Measurements from ENCODE around the gene USP22. TPM values are rescaled to one million over a fixed set of nuclear protein-coding genes. Genes with fewer than 3 reads are reported as not detected.

USP22 gene
- total and polyA plus RNA-seq, 10 of the 15 experiments (the other 5 are each of a cell fraction or from before 2014, with no cell fraction given) = 10.8 to 218 (median 98.8) TPM

GRCh38 chr17:21005803-21006202, 37.0 kb downstream of the USP22 start:
- no peaks in the 10 kb centered on the region for H3K4me1 ChIP-seq (ENCODE audit: control insufficient read depth, insufficient read depth, low read length)
- H3K27ac ChIP-seq (ENCODE audit: control insufficient read depth, insufficient read depth) = no peak overlapping the region
- TSS peak; percentile 7 for BruUV-seq (replicated peaks)
- in situ Hi-C loops (cut with MboI) = no loop called here
- H3K79me2 ChIP-seq (ENCODE audit: control insufficient read depth, insufficient read depth, low read length) = no peaks in the 10 kb centered on the region
- H4K20me1 ChIP-seq (ENCODE audit: control insufficient read depth, insufficient read depth) = peaks cover 3% of the 10 kb centered on the region
- H3K9me3 ChIP-seq (replicated peaks; ENCODE audit: control insufficient read depth, insufficient read depth, low read length) = no peaks in the 10 kb centered on the region
- DNase-seq (ENCODE audit: low read depth, low spot score) (no peak), ATAC-seq (no peak), FAIRE-seq (no peak)
- no peak overlapping the region for H2AFZ ChIP-seq (ENCODE audit: control insufficient read depth, low read depth, low read length)
- peaks cover 57 to 68% of the 10 kb centered on the region in 2 experiments for H3K36me3 ChIP-seq (ENCODE audit: control insufficient read depth in 2 of 2, insufficient read depth in 2 of 2, low read length in 1 of 2)
- WGBS (ENCODE audit: insufficient coverage, insufficient replicate concordance, low lambda C conversion rate, missing lambda C conversion rate) = 90% methylated on average over 5 of the region's 5 CpGs
- intact Hi-C loops (cut with micrococcal nuclease; ENCODE audit: unreplicated experiment) = no loop called here
- CTCF ChIA-PET = interaction anchor here (1.7 kb wide), 1 partner anchor 13 kb away, joined by 7 read pairs; no protein-coding TSS in a partner anchor
- H3K4me3 ChIP-seq = no peak overlapping the region
- SMC1A ChIA-PET (ENCODE audit: uncharacterized antibody, unreplicated experiment) = no interaction called here
- POLR2A ChIA-PET = no interaction called here
- no peak overlapping the region for H3K4me2 ChIP-seq (ENCODE audit: control insufficient read depth, insufficient read depth)
- no peak overlapping the region for H3K9ac ChIP-seq (ENCODE audit: control insufficient read depth, insufficient read depth, low read length)
- no peaks in the 10 kb centered on the region for H3K27me3 ChIP-seq (replicated peaks in 1 of 2; ENCODE audit: control insufficient read depth in 2 of 2, insufficient read depth in 2 of 2, low read length in 1 of 2)
- RAD21 ChIA-PET (ENCODE audit: unreplicated experiment) = no interaction called here
- no peak for TF ChIP-seq SIN3A (IDR thresholded peaks at IDR 0.05; ENCODE audit: low read depth, low read length)
- TF ChIP-seq SMAD5 (IDR thresholded peaks at IDR 0.05; ENCODE audit: low read depth) = no peak
- no peak for TF ChIP-seq EGR1 (IDR thresholded peaks at IDR 0.05; ENCODE audit: borderline replicate concordance in 1 of 2, low read depth in 2 of 2, low read length in 2 of 2)
- TF ChIP-seq NR2F1 (conservative IDR thresholded peaks at IDR 0.05) = no peak
- TF ChIP-seq EZH2 (IDR thresholded peaks at IDR 0.05; ENCODE audit: borderline replicate concordance, control insufficient read depth, low read depth, low read length) = no peak
- no peak for TF ChIP-seq NBN (IDR thresholded peaks at IDR 0.05)
- no peak for TF ChIP-seq SREBF2 (IDR thresholded peaks at IDR 0.05; ENCODE audit: low read length)
- TF ChIP-seq NFYB (IDR thresholded peaks at IDR 0.05; ENCODE audit: insufficient read depth, low read depth, low read length) = no peak
- TF ChIP-seq BRCA1 (IDR thresholded peaks at IDR 0.05; ENCODE audit: low read depth, low read length) = no peak
- TF ChIP-seq KLF5 (IDR thresholded peaks at IDR 0.05; ENCODE audit: partially characterized antibody) = no peak
- no peak for TF ChIP-seq E2F8 (IDR thresholded peaks at IDR 0.05; ENCODE audit: low read depth, partially characterized antibody)
- no peak for TF ChIP-seq BCLAF1 (IDR thresholded peaks at IDR 0.05)
- no peak for TF ChIP-seq ZNF622 (IDR thresholded peaks at IDR 0.05)
- TF ChIP-seq CREB1 (IDR thresholded peaks at IDR 0.05; ENCODE audit: low read depth) = no peak
- TF ChIP-seq HCFC1 (IDR thresholded peaks at IDR 0.05; ENCODE audit: low read length) = no peak
- TF ChIP-seq ZNF687 (IDR thresholded peaks at IDR 0.05) = no peak
- TF ChIP-seq HDGF (IDR thresholded peaks at IDR 0.05) = no peak
- TF ChIP-seq SMC3 (IDR thresholded peaks at IDR 0.05; ENCODE audit: borderline replicate concordance, low read length) = no peak
